Sigmoid colon (tissue), 4 donors: Measurements from ENCODE around the gene TBKBP1.

Experiments
- EP300 ChIP-seq, 4 donors: sonication (generic); formaldehyde crosslinking; IDR thresholded peaks; one replicate each; pipeline ENCODE4 v1.6.1; 2017; ENCODE audit warnings: antibody characterized with exemption in 4 of 4
- POLR2A ChIP-seq, 2 donors: fragments of 450-650 bp; IDR thresholded peaks; one replicate each; pipeline ENCODE4 v1.6.1; 2016; ENCODE audit warnings: antibody characterized with exemption in 2 of 2, mild to moderate bottlenecking in 2 of 2, moderate library complexity in 2 of 2
- POLR2AphosphoS5 ChIP-seq, 4 donors: sonication (generic); formaldehyde crosslinking; IDR thresholded peaks; one replicate each; pipeline ENCODE4 v1.6.1; 2017; ENCODE audit warnings: antibody characterized with exemption in 4 of 4
- TF ChIP-seq, protein P1 (sequence below), 4 experiments: fragments of 450-650 bp in 3 of 4; fragments of 200-600 bp in 1 of 4; IDR thresholded peaks; one replicate each; pipeline ENCODE4 v1.5.1; 2016 to 2019; ENCODE audit warnings: antibody characterized with exemption in 4 of 4, mild to moderate bottlenecking in 3 of 4, moderate library complexity in 2 of 4

DNA sequence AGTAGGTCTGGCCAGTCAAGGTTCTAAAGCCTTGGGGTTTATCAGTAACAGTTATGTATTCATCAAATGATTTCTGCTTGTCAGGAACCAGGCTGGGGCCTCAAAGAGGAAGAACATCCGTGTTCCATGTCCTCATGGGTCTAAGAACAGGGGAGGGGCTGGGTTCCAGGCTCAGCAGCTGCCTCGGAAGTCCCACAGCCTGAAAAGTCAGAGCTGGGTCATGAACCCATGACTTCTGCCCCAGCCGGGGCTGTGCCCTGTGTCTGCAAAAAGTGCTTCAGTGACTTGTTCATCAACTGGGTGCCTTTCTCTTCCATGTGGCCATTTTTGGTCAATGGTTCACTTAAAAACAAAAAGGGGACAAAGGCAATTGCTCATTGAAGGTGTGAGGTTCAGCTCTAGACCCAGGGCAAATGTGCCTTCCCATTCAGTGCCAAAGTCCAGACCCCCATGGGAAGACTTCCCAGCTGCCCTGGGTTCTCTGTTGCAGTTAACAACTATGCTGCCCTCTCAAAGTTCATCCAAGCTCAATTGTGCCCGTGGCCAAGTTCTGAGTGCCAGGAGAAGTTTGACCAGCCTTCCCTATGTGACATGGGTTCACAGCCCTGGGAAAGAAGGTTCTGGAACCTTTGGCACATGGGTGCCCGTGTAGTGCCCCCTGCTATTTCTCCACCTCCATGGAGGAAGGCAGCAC, 18.5 kb downstream of the TBKBP1 start:
- TF ChIP-seq, protein P1, sequence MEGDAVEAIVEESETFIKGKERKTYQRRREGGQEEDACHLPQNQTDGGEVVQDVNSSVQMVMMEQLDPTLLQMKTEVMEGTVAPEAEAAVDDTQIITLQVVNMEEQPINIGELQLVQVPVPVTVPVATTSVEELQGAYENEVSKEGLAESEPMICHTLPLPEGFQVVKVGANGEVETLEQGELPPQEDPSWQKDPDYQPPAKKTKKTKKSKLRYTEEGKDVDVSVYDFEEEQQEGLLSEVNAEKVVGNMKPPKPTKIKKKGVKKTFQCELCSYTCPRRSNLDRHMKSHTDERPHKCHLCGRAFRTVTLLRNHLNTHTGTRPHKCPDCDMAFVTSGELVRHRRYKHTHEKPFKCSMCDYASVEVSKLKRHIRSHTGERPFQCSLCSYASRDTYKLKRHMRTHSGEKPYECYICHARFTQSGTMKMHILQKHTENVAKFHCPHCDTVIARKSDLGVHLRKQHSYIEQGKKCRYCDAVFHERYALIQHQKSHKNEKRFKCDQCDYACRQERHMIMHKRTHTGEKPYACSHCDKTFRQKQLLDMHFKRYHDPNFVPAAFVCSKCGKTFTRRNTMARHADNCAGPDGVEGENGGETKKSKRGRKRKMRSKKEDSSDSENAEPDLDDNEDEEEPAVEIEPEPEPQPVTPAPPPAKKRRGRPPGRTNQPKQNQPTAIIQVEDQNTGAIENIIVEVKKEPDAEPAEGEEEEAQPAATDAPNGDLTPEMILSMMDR (IDR thresholded peaks at IDR 0.05), result no peak
- TF ChIP-seq POLR2A (IDR thresholded peaks at IDR 0.05) (no peak), POLR2AphosphoS5 (IDR thresholded peaks at IDR 0.05) (no peak), EP300 (IDR thresholded peaks at IDR 0.05) (no peak)
